Measurements from ENCODE around the gene ADM2. TPM values are rescaled to one million over a fixed set of nuclear protein-coding genes. Genes with fewer than 3 reads are reported as not detected.

ADM2 gene
- polyA plus RNA-seq, 2 donors: 2.2 to 3.6 TPM

- H3K36me3 ChIP-seq (ENCODE audit: control insufficient read depth in 2 of 2, insufficient read depth in 2 of 2, low read length in 1 of 2): peaks cover 15 to 60% of the 10 kb centered on the region in 2 donors
- peaks cover 0 to 4% of the 10 kb centered on the region in 2 donors for H3K9me3 ChIP-seq (ENCODE audit: control insufficient read depth in 2 of 2, insufficient read depth in 1 of 2, low read depth in 1 of 2, low read length in 1 of 2)
- no peaks in the 10 kb centered on the region for H3K4me1 ChIP-seq (ENCODE audit: control insufficient read depth in 2 of 2, insufficient read depth in 2 of 2, low read length in 1 of 2)
- no peaks in the 10 kb centered on the region for H3K27me3 ChIP-seq (ENCODE audit: control insufficient read depth in 1 of 2, insufficient read depth in 2 of 2, low read length in 2 of 2)
- 64 to 71% methylated on average over 30 of the region's 30 CpGs for WGBS, 2 donors
- peak overlapping the region in 1 of 2 donors; percentile 27 for H3K27ac ChIP-seq (ENCODE audit: low read depth in 2 of 2, low read length in 1 of 2)
- H3K4me3 ChIP-seq (ENCODE audit: low read depth in 1 of 2, low read length in 2 of 2): no peak overlapping the region
Observed at GRCh38 chr22:50445071-50445879, 36.1 kb upstream of the ADM2 start.

GRCh38 chr22:50445880-50446707 is 35.2 kb upstream of the ADM2 start:
- Histone ChIP-seq H3K27me3 (ENCODE audit: control insufficient read depth in 1 of 2, insufficient read depth in 2 of 2, low read length in 2 of 2) (no peaks in the 10 kb centered on the region), H3K27ac (ENCODE audit: low read depth in 2 of 2, low read length in 1 of 2) (no peak overlapping the region), H3K36me3 (ENCODE audit: control insufficient read depth in 2 of 2, insufficient read depth in 2 of 2, low read length in 1 of 2) (peaks cover 15 to 56% of the 10 kb centered on the region in 2 donors), H3K4me3 (ENCODE audit: low read depth in 1 of 2, low read length in 2 of 2) (no peak overlapping the region), H3K4me1 (ENCODE audit: control insufficient read depth in 2 of 2, insufficient read depth in 2 of 2, low read length in 1 of 2) (no peaks in the 10 kb centered on the region), H3K9me3 (ENCODE audit: control insufficient read depth in 2 of 2, insufficient read depth in 1 of 2, low read depth in 1 of 2, low read length in 1 of 2) (peaks cover 0 to 4% of the 10 kb centered on the region in 2 donors)
- WGBS, 2 donors: 79% methylated on average over 17 of the region's 17 CpGs

DNA sequence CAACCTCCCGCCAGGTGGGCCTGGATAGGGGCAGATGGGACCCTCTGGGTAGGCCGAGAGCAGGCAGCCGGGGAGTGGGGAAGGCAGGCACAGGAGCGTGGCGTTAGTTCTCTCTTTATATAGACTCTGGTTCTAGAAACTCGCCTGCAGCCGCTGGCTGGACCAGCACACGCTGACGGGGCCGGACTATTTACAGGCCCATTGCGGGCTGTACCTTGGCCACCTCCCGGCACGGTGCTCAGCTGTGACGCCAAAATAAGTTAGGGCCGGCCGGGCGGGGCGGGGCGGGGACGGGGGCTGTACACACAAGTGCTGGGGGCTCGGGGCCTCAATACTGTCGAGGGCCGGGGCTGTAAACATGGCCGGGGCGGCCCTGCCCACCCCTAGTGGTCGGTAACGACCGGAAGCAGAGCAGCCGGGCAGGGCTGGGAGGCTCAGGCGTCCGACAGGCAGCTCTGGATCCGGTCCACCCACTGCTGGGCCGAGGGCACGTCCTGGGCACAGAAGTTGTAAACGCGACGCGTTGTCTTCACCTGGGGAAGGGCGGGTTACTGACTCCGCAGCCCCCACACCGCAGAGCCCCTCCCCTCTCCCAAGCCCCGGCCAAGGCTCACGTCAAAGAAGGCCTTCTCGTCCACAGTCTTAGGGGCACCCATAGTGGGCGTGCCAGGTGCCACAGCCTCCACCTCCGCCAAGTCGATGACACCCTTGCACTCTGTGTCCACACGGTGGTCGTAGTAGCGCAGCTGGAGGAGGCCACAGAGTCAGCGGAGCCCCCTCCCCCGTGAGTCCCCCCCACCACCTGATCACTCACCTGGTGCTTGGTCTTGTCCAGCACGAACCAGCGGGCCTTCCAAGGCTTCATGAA is 34.4 kb upstream of the ADM2 start:
- H3K36me3 ChIP-seq (ENCODE audit: control insufficient read depth in 2 of 2, insufficient read depth in 2 of 2, low read length in 1 of 2): peaks cover 15 to 47% of the 10 kb centered on the region in 2 donors
- H3K4me1 ChIP-seq (ENCODE audit: control insufficient read depth in 2 of 2, insufficient read depth in 2 of 2, low read length in 1 of 2): no peaks in the 10 kb centered on the region
- H3K9me3 ChIP-seq (ENCODE audit: control insufficient read depth in 2 of 2, insufficient read depth in 1 of 2, low read depth in 1 of 2, low read length in 1 of 2): peaks cover 0 to 4% of the 10 kb centered on the region in 2 donors
- no peak overlapping the region for H3K27ac ChIP-seq (ENCODE audit: low read depth in 2 of 2, low read length in 1 of 2)
- no peak overlapping the region for H3K4me3 ChIP-seq (ENCODE audit: low read depth in 1 of 2, low read length in 2 of 2)
- 81 to 84% methylated on average over 54 of the region's 54 CpGs for WGBS, 2 donors
- H3K27me3 ChIP-seq (ENCODE audit: control insufficient read depth in 1 of 2, insufficient read depth in 2 of 2, low read length in 2 of 2): no peaks in the 10 kb centered on the region

GRCh38 chr22:50447576-50448551 is 33.5 kb upstream of the ADM2 start:
- Histone ChIP-seq H3K36me3 (ENCODE audit: control insufficient read depth in 2 of 2, insufficient read depth in 2 of 2, low read length in 1 of 2) (peaks cover 15 to 44% of the 10 kb centered on the region in 2 donors), H3K27me3 (ENCODE audit: control insufficient read depth in 1 of 2, insufficient read depth in 2 of 2, low read length in 2 of 2) (no peaks in the 10 kb centered on the region), H3K9me3 (ENCODE audit: control insufficient read depth in 2 of 2, insufficient read depth in 1 of 2, low read depth in 1 of 2, low read length in 1 of 2) (peaks cover 0 to 4% of the 10 kb centered on the region in 2 donors), H3K27ac (ENCODE audit: low read depth in 2 of 2, low read length in 1 of 2) (no peak overlapping the region), H3K4me1 (ENCODE audit: control insufficient read depth in 2 of 2, insufficient read depth in 2 of 2, low read length in 1 of 2) (no peaks in the 10 kb centered on the region), H3K4me3 (ENCODE audit: low read depth in 1 of 2, low read length in 2 of 2) (no peak overlapping the region)
- WGBS, 2 donors: 79 to 83% methylated on average over 27 of the region's 27 CpGs

DNA sequence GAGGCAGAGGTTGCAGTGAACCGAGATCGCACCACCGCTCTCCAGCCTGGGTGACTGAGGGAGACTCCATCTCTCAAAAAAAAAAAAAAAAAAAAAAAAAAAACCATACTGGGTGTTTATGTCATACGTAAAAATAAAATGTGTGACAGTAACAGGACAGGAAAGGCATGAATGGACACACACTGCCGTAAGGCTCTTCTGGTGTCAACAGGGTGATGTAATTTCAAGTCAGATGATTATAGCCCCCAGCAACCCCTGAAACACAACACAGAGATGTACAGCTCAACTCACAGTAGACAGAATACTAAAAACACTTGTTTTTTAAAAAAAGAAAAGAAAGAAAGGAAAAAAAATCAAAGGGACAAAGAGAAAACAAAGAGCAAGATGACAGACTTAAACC is 28.7 kb upstream of the ADM2 start:
- Histone ChIP-seq H3K36me3 (ENCODE audit: control insufficient read depth in 2 of 2, insufficient read depth in 2 of 2, low read length in 1 of 2) (peaks cover 24 to 60% of the 10 kb centered on the region in 2 donors), H3K9me3 (ENCODE audit: control insufficient read depth in 2 of 2, insufficient read depth in 1 of 2, low read depth in 1 of 2, low read length in 1 of 2) (no peaks in the 10 kb centered on the region), H3K4me1 (ENCODE audit: control insufficient read depth in 2 of 2, insufficient read depth in 2 of 2, low read length in 1 of 2) (no peaks in the 10 kb centered on the region), H3K27ac (ENCODE audit: low read depth in 2 of 2, low read length in 1 of 2) (no peak overlapping the region), H3K27me3 (ENCODE audit: control insufficient read depth in 1 of 2, insufficient read depth in 2 of 2, low read length in 2 of 2) (no peaks in the 10 kb centered on the region), H3K4me3 (ENCODE audit: low read depth in 1 of 2, low read length in 2 of 2) (no peak overlapping the region)
- 89 to 90% methylated on average over 5 of the region's 5 CpGs for WGBS, 2 donors

- no peak overlapping the region for H3K4me3 ChIP-seq (ENCODE audit: low read depth in 1 of 2, low read length in 2 of 2)
- WGBS, 2 donors: 94% methylated on average over 27 of the region's 27 CpGs
- H3K4me1 ChIP-seq (ENCODE audit: control insufficient read depth in 2 of 2, insufficient read depth in 2 of 2, low read length in 1 of 2): peaks cover 0 to 3% of the 10 kb centered on the region in 2 donors
- no peaks in the 10 kb centered on the region for H3K9me3 ChIP-seq (ENCODE audit: control insufficient read depth in 2 of 2, insufficient read depth in 1 of 2, low read depth in 1 of 2, low read length in 1 of 2)
- H3K36me3 ChIP-seq (ENCODE audit: control insufficient read depth in 2 of 2, insufficient read depth in 2 of 2, low read length in 1 of 2): peaks cover 19 to 65% of the 10 kb centered on the region in 2 donors
- no peaks in the 10 kb centered on the region for H3K27me3 ChIP-seq (ENCODE audit: control insufficient read depth in 1 of 2, insufficient read depth in 2 of 2, low read length in 2 of 2)
- H3K27ac ChIP-seq (ENCODE audit: low read depth in 2 of 2, low read length in 1 of 2): no peak overlapping the region
Observed at GRCh38 chr22:50454556-50455075, 26.7 kb upstream of the ADM2 start.

DNA sequence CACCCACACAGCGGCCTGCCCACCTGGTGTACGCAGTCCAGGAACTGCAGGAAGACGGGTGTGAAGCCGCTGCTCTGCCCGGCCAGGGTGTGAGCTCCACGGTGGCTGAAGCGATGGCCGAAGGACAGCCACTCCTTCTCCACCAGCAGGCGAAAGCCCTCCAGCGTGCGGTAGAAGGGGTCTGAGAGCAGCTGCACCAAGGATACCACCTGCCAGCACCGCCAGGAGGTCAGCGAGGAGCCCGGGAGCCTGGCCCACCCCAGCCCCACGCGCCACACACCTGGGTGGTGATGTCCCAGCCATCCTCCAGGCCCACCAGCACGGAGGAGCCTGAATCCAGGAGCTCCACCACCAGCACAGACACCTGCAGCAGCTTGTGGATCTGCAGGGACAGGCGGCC is 26.1 kb upstream of the ADM2 start:
- Histone ChIP-seq H3K9me3 (ENCODE audit: control insufficient read depth in 2 of 2, insufficient read depth in 1 of 2, low read depth in 1 of 2, low read length in 1 of 2) (no peaks in the 10 kb centered on the region), H3K27ac (ENCODE audit: low read depth in 2 of 2, low read length in 1 of 2) (no peak overlapping the region), H3K4me1 (ENCODE audit: control insufficient read depth in 2 of 2, insufficient read depth in 2 of 2, low read length in 1 of 2) (peaks cover 0 to 5% of the 10 kb centered on the region in 2 donors), H3K4me3 (ENCODE audit: low read depth in 1 of 2, low read length in 2 of 2) (no peak overlapping the region), H3K36me3 (ENCODE audit: control insufficient read depth in 2 of 2, insufficient read depth in 2 of 2, low read length in 1 of 2) (peaks cover 19 to 69% of the 10 kb centered on the region in 2 donors), H3K27me3 (ENCODE audit: control insufficient read depth in 1 of 2, insufficient read depth in 2 of 2, low read length in 2 of 2) (no peaks in the 10 kb centered on the region)
- 91 to 96% methylated on average over 13 to 18 of the region's 18 CpGs for WGBS, 2 donors

DNA sequence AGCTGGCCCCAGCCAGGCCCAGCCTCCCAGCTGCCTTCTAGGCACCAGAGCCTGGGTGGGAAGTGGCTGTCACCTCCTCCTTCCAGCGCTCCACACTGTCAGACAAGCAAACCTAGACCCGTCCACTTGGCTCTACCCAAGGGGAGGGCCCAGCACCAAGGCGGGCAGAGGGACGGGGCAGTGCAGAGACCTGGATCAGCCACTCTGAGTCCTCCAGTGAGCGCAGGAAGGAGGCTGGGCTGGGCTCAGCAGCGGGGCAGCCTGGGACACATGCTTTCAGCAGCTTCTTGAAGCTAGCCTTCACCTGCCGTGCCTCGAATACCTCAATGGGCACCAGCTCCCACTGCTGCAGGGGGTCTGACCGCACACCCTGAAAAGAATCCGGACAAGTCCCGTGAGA is 25.3 kb upstream of the ADM2 start:
- Histone ChIP-seq H3K27me3 (ENCODE audit: control insufficient read depth in 1 of 2, insufficient read depth in 2 of 2, low read length in 2 of 2) (no peaks in the 10 kb centered on the region), H3K4me1 (ENCODE audit: control insufficient read depth in 2 of 2, insufficient read depth in 2 of 2, low read length in 1 of 2) (peaks cover 5 to 11% of the 10 kb centered on the region in 2 donors), H3K27ac (ENCODE audit: low read depth in 2 of 2, low read length in 1 of 2) (no peak overlapping the region), H3K36me3 (ENCODE audit: control insufficient read depth in 2 of 2, insufficient read depth in 2 of 2, low read length in 1 of 2) (peaks cover 19 to 73% of the 10 kb centered on the region in 2 donors), H3K9me3 (ENCODE audit: control insufficient read depth in 2 of 2, insufficient read depth in 1 of 2, low read depth in 1 of 2, low read length in 1 of 2) (no peaks in the 10 kb centered on the region), H3K4me3 (ENCODE audit: low read depth in 1 of 2, low read length in 2 of 2) (no peak overlapping the region)
- WGBS, 2 donors: 94 to 97% methylated on average over 11 of the region's 11 CpGs
